GM19193 (cell line): ENCODE measurements around the gene TRIM71.
A peak's percentile ranks its signal among the peaks of the same experiment; 100 is the strongest.

ENCODE experiments used
- POLR2A ChIP-seq: IDR thresholded peaks from 4 replicates; pipeline ENCODE4 v1.6.1; 2011; ENCODE audit not compliant: insufficient read depth, insufficient read length; ENCODE audit errors: extremely low read depth

TRIM71 gene

DNA sequence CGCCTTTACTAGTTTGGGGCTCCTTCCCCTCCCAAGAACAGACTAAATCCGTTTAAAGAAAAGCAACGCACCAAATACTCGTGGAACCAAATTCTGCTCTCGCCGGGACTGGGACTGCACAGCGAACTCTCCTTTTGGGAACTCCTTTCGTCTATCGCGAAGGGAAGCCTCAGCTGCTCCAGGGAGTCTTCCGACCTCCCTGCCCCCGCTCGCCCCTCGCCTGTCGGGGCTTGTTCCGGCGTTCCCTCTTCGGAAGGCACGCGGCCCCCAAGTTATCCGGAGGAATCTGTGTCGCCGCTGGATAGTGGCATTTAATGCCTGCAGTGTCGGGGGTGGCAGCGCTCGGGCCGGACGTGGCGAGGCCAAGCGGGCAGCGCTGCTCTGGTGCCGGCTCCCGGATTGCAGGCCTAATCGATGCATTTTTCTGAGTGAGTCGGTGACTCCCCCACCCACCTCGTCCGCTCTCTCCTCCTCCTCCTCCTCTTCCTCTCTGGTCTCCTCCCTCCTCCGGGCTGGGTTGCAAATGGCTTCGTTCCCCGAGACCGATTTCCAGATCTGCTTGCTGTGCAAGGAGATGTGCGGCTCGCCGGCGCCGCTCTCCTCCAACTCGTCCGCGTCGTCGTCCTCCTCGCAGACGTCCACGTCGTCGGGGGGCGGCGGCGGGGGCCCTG is at the start of gene TRIM71:
TRIM71 (plus strand) TSS at position 440 of the 671 bp plus-strand sequence; CDS start at position 524, 84 bp downstream.
- TF ChIP-seq POLR2A = no peak

DNA sequence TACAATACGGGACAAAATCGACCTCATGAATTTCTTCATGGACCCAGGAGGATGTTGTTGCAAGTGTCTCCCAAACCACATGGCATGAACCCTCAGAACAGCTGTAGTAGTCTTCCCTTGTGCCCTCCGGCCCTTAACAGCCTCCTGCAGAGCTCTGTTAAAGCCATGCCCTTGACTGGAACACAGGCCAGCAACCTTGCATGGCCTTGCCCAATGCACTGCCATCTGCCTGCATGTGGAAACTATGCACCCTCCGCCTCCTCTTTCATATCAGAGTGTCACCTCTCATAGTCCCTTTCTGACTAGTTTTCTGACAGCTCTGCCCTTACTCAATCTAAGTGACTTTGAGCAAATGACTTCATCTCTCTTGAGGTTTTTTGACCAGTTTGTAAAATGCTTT is 39.4 kb upstream of the TRIM71 start:
- no peak for TF ChIP-seq POLR2A

DNA sequence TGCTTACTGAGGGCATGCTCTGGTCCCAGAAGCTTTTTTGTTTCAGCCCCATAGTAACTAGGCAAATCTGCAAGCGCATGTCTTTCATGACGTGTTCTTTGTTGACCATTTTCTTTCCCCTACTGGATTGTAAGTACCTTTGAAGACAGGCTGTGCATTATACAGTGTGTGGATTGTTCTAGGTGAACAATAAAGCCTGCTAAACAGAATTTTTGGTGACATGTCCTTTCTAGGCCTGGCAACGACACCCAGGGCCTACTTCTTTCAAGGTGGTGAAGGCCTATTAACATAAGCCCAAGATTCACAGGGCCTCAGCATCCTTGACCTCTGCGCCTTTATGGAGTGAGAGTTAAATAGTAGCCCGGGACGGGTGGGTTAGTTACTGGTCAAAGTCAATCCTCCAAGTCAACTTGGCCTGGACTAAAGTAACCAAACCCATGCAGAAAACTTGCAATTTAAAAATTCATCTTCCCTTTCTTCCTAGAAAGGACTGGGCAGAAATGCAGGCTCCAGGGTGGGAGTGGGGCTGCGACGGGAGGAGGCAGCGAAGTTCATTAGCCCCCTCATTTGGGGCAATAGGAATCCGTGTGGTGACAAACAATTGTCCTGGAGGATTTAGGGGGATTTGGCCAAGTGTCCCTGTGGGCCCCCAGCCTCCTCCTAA is 37.6 kb upstream of the TRIM71 start:
- TF ChIP-seq POLR2A = no peak

DNA sequence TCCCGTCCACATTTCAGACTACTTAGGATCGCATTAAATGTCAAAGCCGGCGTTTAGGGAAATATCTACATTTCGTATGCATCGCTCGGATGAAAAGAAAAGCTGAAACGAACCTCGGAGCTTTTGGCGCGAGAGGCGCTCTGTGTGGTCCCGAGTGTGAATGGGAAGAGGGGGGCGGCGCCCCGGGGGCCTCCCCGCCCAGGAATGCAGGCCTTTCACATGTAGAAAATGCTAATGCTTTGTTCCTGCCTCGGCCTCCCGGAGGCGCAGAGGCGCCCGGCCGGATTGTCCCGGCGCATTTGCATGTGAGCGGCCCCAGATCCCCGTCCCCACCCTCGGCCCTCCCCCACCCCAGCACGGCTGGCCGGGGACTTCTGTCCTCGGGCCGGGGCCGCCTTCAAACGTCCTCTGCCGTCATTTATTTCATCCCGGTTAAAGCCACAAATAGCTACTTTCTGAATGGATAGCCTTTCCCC is 37.0 kb upstream of the TRIM71 start:
- TF ChIP-seq POLR2A = no peak

DNA sequence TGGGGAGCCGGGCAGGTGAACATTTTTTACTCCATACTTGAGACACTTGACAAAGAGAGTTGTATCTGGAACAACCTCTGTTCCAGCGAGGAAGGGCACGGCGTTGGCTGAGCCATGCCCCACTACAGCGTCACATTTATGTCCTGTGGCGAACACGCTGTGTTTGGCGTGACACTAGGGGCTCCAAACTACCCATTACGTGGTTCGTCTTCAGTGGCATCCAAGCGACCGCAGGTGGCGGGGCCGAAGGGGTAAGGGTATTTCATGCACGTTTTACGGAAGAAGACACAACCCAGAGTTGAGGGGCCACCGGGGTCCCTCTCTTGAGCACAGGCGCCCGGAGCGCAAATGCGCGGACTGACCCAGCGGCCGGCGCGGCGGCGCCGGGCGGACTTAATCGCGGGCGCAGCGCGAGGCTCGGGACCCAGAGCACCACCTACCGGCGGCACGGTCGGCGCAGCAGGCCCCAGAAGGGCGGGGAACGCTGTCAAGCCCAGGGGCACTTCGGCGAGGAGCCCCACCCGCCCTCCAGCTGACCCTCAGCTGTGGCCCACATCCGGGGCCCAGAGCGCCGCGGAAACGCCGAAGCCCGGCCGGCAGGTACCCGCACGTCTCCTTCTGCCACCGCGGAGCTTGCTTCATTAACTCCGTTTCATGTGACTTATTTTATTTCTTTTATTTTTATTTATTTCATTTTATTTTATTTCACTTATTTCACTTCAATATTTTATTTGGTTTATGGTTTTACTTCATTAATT is 36.4 kb upstream of the TRIM71 start:
- peak; percentile 29 for TF ChIP-seq POLR2A

DNA sequence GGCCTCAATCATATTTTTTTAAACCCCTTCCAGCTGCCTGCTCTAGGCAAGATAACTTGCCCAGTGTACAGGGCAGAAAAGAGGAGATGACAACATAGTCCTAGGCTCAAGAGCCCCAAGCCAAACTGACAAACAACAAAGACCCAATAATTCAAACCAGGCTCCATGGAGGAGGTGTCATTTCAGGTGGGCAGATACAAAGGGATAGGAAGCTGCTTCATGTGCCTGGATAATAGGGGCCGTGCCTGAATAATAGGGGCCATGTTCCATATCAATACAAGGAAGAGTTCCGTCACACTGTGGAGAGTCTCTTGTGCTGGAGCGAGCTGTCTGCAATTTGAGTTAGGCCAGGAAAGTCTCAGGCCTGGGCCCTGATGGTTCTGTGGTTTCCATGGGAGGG is 35.4 kb upstream of the TRIM71 start:
- TF ChIP-seq POLR2A = no peak

DNA sequence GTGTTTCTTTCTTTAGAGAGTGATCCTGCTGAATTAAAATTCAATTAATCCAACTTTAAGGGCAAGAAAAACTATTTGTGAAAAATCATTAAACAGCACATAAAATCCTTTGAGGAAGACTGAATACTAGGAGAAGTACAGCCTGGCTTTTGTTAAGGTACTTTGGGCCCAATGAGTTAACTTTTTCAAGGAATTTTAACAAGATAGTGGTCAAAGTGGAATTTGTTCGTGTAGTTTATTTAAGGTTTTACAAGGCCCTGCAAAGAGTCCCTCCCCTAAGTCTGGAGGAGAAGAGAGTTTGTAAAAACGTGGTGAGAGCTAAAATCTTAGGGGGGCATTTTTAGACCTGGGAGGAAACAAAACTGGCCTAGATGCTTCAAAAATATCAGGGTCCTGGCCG is 26.0 kb upstream of the TRIM71 start:
- no peak for TF ChIP-seq POLR2A

DNA sequence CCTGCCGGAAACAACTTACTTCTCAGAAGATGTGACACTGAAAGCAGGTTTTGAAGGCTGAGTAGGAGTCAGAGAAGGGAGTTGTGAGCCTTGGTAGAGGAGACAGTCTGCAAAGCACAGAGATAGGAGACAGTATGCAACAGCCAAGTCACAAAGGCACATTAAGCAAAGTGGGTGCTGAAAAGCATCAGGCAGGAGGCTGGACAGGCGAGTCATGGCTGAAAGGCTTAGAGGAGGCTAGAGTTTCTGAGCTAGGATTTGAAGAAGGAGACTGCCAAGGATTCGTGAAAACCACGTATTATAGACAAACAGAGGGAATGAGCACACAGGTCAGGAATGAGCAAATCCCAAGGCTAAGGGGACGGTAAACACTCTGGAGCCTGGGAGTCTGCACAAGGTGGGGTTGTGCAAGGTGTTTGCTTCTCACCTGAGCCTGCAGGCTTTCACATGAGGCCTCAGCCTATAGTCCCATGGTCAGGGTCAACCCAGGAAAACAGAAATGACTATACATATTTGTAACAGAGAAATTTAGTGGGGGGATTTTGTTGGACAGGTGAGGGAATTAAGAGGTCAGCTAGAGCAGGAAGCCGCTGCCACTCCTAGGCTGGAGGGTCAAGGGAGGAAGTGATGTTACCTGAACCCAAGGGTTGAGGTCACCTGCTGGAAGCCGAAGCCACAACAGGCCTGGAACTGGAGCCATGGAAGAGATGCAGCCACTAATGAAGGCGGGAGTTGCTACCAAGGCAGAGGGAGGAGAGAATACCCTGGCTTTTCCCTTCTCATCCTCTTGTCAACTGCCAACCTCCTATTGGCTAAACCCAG is 23.1 kb upstream of the TRIM71 start:
- TF ChIP-seq POLR2A = no peak

DNA sequence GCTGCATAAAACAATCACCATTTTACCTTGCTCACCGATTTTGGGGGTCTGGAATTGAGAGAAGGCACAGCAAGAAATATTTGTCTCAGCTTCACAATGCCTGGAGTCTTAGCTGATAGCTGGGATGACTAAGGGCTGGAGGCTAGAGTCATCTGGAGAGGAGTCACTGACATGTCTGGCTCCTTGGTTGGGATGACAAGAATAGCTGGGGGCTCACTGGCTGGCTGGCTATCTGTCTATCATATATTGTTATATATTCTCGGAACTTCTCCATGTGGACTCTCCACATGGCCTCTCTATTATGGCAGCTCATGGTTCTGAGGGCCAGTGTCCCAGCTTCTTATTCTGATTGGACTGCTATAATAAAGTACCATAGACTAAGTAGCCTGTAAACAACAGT is 20.0 kb upstream of the TRIM71 start:
- no peak for TF ChIP-seq POLR2A

DNA sequence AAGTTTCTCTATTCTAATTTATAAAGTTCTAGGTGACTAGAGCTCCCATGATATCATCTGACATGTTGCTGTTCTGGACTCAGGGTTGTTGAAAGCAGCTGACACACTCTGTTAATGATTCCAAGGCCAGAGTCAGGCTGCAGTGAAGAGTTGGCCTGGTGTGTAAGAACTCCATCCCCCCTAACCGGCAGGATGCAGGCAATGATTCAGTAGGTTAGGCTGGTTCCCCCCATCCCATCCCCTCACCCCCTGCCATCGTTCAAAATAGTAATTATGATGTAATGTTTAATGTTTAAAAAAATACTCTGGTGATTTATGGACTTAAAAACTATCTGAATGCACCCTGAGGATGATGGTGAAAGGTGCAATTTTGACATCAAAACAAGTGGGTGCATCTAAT is 4.6 kb upstream of the TRIM71 start:
- no peak for TF ChIP-seq POLR2A

DNA sequence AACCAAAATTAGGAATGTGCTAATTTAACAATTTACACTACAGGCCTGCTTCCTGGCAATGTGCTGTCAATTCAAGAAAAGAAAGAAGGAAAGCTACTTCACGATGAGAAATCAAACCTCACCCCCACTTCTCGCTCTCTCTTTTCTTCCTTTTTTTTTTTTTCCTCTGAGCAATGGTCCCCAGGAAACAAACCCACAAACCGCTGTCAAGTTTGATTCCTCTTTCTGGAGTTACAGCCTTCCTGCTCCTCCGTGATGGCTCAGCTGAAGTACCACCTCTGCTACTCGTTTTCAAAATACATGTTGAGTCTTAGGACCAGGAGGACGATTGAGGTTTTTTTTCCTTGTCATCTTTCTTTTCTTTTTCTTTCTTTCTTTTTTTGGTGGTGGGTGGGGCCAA is 3.4 kb upstream of the TRIM71 start:
- TF ChIP-seq POLR2A = no peak

DNA sequence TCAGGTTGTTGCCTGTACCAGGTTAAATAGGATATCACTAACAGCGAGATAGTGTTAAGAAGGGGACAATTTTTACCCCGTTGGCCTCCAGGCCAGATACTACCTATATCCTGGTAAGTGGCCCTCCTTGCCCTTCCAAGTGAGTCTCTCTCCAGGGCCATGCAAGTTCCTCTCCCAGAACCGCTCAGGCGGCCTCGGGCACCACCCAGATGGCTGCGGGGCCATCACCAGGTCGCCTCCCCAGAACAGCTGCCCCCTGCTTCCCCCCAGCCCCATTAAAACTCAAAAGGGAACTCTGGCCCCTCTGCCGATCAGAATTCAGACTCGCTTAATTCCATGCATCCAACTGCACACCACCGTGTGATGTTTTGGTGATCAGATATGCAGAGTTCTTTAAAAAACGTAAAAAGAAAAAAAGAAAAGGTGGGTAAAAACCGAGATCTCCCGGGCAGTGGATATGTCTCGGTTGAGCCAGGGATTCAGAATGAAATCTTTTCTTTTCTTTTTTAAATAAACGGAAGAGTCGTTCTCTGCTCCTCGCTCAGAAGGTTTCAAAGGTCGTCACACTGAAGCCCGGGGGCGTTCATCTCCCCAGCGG is 1.9 kb upstream of the TRIM71 start:
- TF ChIP-seq POLR2A = no peak

DNA sequence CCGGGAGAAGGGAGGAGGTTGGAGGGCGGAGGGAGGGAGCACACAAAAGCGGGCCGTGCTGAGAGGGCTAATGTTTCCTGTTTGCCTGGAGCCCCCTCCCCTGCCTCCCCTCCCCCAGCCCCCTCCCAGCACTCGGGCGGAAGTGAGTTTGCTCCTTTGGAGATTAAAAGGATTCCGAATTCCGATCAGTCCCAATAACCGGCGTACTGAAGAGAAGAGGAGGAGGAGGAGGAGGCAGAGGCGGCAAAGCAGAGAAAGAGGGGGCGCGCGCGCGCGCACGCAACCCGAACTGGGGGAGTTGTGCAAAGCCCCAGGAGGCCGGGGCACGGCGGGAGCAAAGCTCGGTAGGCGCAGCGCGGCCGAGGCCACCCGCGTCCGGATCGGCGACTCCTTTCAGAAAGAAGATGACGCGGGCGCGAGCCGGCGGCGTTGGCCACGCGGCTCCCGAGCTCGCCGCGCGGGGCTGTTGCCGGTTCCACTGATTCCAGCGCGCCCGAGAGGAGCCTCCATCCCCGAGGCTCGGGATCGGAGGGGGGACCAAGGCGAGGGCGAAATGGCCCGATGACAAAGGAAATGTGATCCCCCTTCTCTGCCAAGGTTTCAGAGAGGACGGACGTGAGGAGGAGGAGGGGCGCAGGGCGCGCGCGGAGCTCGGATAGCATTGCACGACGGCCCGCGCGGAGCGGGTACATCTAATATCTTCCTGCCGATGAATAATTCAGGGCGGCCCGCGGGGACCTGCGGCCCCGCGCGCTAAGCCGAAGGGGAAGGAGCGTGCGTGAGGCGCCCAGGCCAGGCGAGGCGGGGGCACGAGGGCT is 1.1 kb upstream of the TRIM71 start:
- TF ChIP-seq POLR2A = no peak

DNA sequence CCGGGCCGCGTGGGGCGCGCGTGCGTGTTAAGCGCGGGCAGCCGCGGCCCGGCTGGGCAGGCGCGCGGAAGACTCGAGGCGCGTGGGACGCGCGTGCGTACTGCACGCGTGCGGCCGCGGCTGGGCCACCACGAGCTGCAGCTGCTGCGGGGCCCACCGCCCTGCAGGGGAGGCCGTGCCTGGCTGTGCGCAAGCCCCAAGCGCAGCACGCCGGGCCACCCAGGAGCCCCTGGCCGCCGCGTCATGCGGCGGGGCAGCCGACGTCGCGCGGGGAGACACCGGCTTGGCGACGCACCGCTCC is 590 bp upstream of the TRIM71 start:
- peak; percentile 10 for TF ChIP-seq POLR2A
